ENCODE measurements around the gene OR2T6.
"Not testable (repeated sequence)": the region's sequence is repeated elsewhere in the genome, so short reads cannot be mapped to it uniquely, and the experiment has no call there.

The OR2T6 gene

GRCh38 chr1:248434913-248435312 is 59.4 kb downstream of the OR2T6 start:
- not testable (repeated sequence) for H3K27ac ChIP-seq, H3K4me3 ChIP-seq, H3K4me2 ChIP-seq, H3K4me1 ChIP-seq, H3K9ac ChIP-seq, H3K27me3 ChIP-seq, H3K9me3 ChIP-seq, H4K20me1 ChIP-seq, H3K36me3 ChIP-seq

GRCh38 chr1:248436303-248436702 is 60.8 kb downstream of the OR2T6 start:
- not testable (repeated sequence) for H3K4me1 ChIP-seq, H3K36me3 ChIP-seq, H3K9me3 ChIP-seq, H3K27ac ChIP-seq, H3K4me2 ChIP-seq, H3K4me3 ChIP-seq, H3K27me3 ChIP-seq, H4K20me1 ChIP-seq, H3K9ac ChIP-seq

- H3K36me3 ChIP-seq, H3K4me1 ChIP-seq, H3K9ac ChIP-seq, H3K27ac ChIP-seq, H3K4me3 ChIP-seq, H4K20me1 ChIP-seq, H3K27me3 ChIP-seq, H3K9me3 ChIP-seq, H3K4me2 ChIP-seq: not testable (repeated sequence)
Observed at GRCh38 chr1:248438668-248439067, 63.1 kb downstream of the OR2T6 start.

GRCh38 chr1:248439283-248439682 is 63.7 kb downstream of the OR2T6 start:
- not testable (repeated sequence) for H3K27me3 ChIP-seq, H3K4me2 ChIP-seq, H3K9me3 ChIP-seq, H3K9ac ChIP-seq, H3K4me3 ChIP-seq, H3K27ac ChIP-seq, H4K20me1 ChIP-seq, H3K36me3 ChIP-seq, H3K4me1 ChIP-seq
